ENCODE data around the gene MBD1. TPM values are rescaled to one million over a fixed set of nuclear protein-coding genes. Genes with fewer than 3 reads are reported as not detected.
A peak's percentile ranks its signal among the peaks of the same experiment; 100 is the strongest.

The MBD1 gene
- total and polyA plus RNA-seq, 2 of the 13 experiments (the other 11 are each of a cell fraction or from before 2014, with no cell fraction given), result 25.5 to 28.6 TPM

- 0 out of 2 replicates have a peak, but pooled peaks have one; percentile 26 for TF ChIP-seq IRF9 (CRISPR knock-in tag; IDR thresholded peaks at IDR 0.05; ENCODE audit: borderline replicate concordance)
- no peak for TF ChIP-seq ZNF138 (CRISPR knock-in tag; IDR thresholded peaks at IDR 0.05; ENCODE audit: low read depth)
- TF ChIP-seq KMT2A (CRISPR knock-in tag; IDR thresholded peaks at IDR 0.05), result no peak
- TF ChIP-seq MYPOP (CRISPR knock-in tag; IDR thresholded peaks at IDR 0.05), result 0 out of 2 replicates have a peak, but pooled peaks have one; percentile 18
- TF ChIP-seq MAX (IDR thresholded peaks at IDR 0.05), result peak; percentile 34; the same call in 1 of the 2 replicates
- no peak for TF ChIP-seq ZNF567 (CRISPR knock-in tag; IDR thresholded peaks at IDR 0.05; ENCODE audit: borderline replicate concordance)
- TF ChIP-seq MTA1 (CRISPR knock-in tag; IDR thresholded peaks at IDR 0.05; ENCODE audit: borderline replicate concordance), result no peak
- TF ChIP-seq ELF4 (CRISPR knock-in tag; IDR thresholded peaks at IDR 0.05; ENCODE audit: borderline replicate concordance), result no peak
- TF ChIP-seq RFX1 (IDR thresholded peaks at IDR 0.05), result peak; percentile 68
- peak; percentile 25; the same call in 1 of the 2 replicates for TF ChIP-seq HMG20A (CRISPR knock-in tag; IDR thresholded peaks at IDR 0.05; ENCODE audit: borderline replicate concordance)
- TF ChIP-seq NKX3-1 (CRISPR knock-in tag; IDR thresholded peaks at IDR 0.05), result no peak
- no peak for TF ChIP-seq SKIL (CRISPR knock-in tag; IDR thresholded peaks at IDR 0.05; ENCODE audit: borderline replicate concordance)
- TF ChIP-seq ZKSCAN8 (CRISPR knock-in tag; IDR thresholded peaks at IDR 0.05; ENCODE audit: borderline replicate concordance), result no peak
- TF ChIP-seq FOXO4 (CRISPR knock-in tag; conservative IDR thresholded peaks at IDR 0.05), result no peak
- TF ChIP-seq ZNF740 (CRISPR knock-in tag; IDR thresholded peaks at IDR 0.05), result no peak
- TF ChIP-seq FOXC1 (CRISPR knock-in tag; IDR thresholded peaks at IDR 0.05; ENCODE audit: borderline replicate concordance), result no peak
- no peak for TF ChIP-seq AKAP8 (CRISPR knock-in tag; IDR thresholded peaks at IDR 0.05)
- TF ChIP-seq ZSCAN12 (CRISPR knock-in tag; IDR thresholded peaks at IDR 0.05), result no peak
- TF ChIP-seq ZFP36L1 (CRISPR knock-in tag; IDR thresholded peaks at IDR 0.05), result no peak
- peak; percentile 91 for TF ChIP-seq MXI1 (IDR thresholded peaks at IDR 0.05; ENCODE audit: borderline replicate concordance, low read depth, low read length)
- no peak for TF ChIP-seq SRSF1 (optimal IDR thresholded peaks at IDR 0.05; ENCODE audit: low read depth, low read length)
- no peak for TF ChIP-seq ZBTB26 (CRISPR knock-in tag; IDR thresholded peaks at IDR 0.05; ENCODE audit: borderline replicate concordance)
Observed at GRCh38 chr18:50307738-50308470, 26.6 kb upstream of the MBD1 start (continued).

Measured in HepG2 (cell line).